COR-L47 (cell line): ENCODE data around the gene NHSL1.
A peak's percentile ranks its signal among the peaks of the same experiment; 100 is the strongest.

Source experiments
- DNase-seq: peaks from one replicate; lab custom pipeline; 2025; lab: John Stamatoyannopoulos, UW

The NHSL1 gene

GRCh38 chr6:138401960-138402837 lies 97.1 kb downstream of the NHSL1 start:
- DNase-seq = no peak

- no peak for DNase-seq
Measured at GRCh38 chr6:138400326-138400725, 99.0 kb downstream of the NHSL1 start.

- DNase-seq = no peak
Measured at GRCh38 chr6:138397128-138398122, 101.9 kb downstream of the NHSL1 start.

- DNase-seq = no peak
Measured at GRCh38 chr6:138396709-138397108, 102.6 kb downstream of the NHSL1 start.

GRCh38 chr6:138393871-138394783 lies 105.2 kb downstream of the NHSL1 start:
- DNase-seq = no peak

GRCh38 chr6:138389551-138389950 lies 109.7 kb downstream of the NHSL1 start:
- DNase-seq = no peak

- DNase-seq = peak; percentile 44
Measured at GRCh38 chr6:138387577-138388368, 111.5 kb downstream of the NHSL1 start.

GRCh38 chr6:138386897-138387296 lies 112.4 kb downstream of the NHSL1 start:
- no peak for DNase-seq

GRCh38 chr6:138383776-138384175 lies 115.5 kb downstream of the NHSL1 start:
- no peak for DNase-seq

GRCh38 chr6:138382498-138383265 lies 116.6 kb downstream of the NHSL1 start:
- DNase-seq = no peak

- peak; percentile 23 for DNase-seq
Measured at GRCh38 chr6:138378463-138378862, 120.8 kb downstream of the NHSL1 start.

GRCh38 chr6:138377844-138378243 lies 121.5 kb downstream of the NHSL1 start, which contains the start of gene SMIM28:
Gene SMIM28, plus strand, starts transcription at chr6:138377905. Its CDS starts 168 bp downstream, at chr6:138378073.
- peak; percentile 51 for DNase-seq

GRCh38 chr6:138377042-138377441 lies 122.3 kb downstream of the NHSL1 start:
- no peak for DNase-seq

- DNase-seq = no peak
Measured at GRCh38 chr6:138374815-138375214, 124.5 kb downstream of the NHSL1 start.

- no peak for DNase-seq
Measured at GRCh38 chr6:138374230-138374629, 125.1 kb downstream of the NHSL1 start.

GRCh38 chr6:138372711-138373463 lies 126.4 kb downstream of the NHSL1 start:
- DNase-seq = no peak
